ENCODE data around the gene MMP17. TPM values are rescaled to one million over a fixed set of nuclear protein-coding genes. Genes with fewer than 3 reads are reported as not detected.

The MMP17 gene
- total RNA-seq, 5 donors from 2014 or later (not counting 1 experiment from before 2014, with no cell fraction given) = 0.58 to 2.7 (median 1.2) TPM

- Histone ChIP-seq H3K4me1 (ENCODE audit: control insufficient read depth in 1 of 2, extremely low read depth in 1 of 2, insufficient read depth in 2 of 2, low read length in 2 of 2) (peaks cover 14 to 50% of the 10 kb centered on the region in 2 experiments), H3K36me3 (ENCODE audit: control insufficient read depth in 2 of 2, extremely low read depth in 1 of 2, insufficient read depth in 1 of 2, low read length in 1 of 2) (no peaks in the 10 kb centered on the region), H3K27me3 (replicated peaks in 1 of 2; ENCODE audit: control insufficient read depth in 2 of 2, extremely low read depth in 1 of 2, insufficient read depth in 2 of 2, low read length in 1 of 2) (no peaks in the 10 kb centered on the region), H3K4me3 (ENCODE audit: control insufficient read depth in 1 of 2, extremely low read depth in 1 of 2, low read length in 1 of 2) (no peak overlapping the region), H3K27ac (ENCODE audit: low read length) (no peak overlapping the region), H3K9me3 (no peaks in the 10 kb centered on the region)
- DNase-seq (no peak), ATAC-seq (replicated peaks in 1 of 4) (no peak)
- Mint-ChIP-seq H3K9me3 (no peaks in the 10 kb centered on the region), H3K36me3 (no peaks in the 10 kb centered on the region), H3K27ac (no peak overlapping the region), H3K4me3 (no peak overlapping the region), H3K4me1 (peaks cover 25 to 46% (median 41%) of the 10 kb centered on the region in 3 donors), H3K27me3 (no peaks in the 10 kb centered on the region)
- 97% methylated on average over 5 of the region's 6 CpGs for WGBS (ENCODE audit: insufficient coverage)
- ChIA-PET CTCF (no interaction called here), POLR2A (no interaction called here)
Observed at GRCh38 chr12:131900397-131900796, 72.2 kb downstream of the MMP17 start.

Other genes starting within 250 kb of the MMP17 start
- 100 to 1,000 TPM in 4 of 5 donors, 10 to 100 TPM in 1; 95.7 to 110 (median 106) TPM for gene SFSWAP, start 117.3 kb upstream of the MMP17 start, total RNA-seq
- 10 to 100 TPM; 53.3 to 89.6 (median 57.8) TPM for gene ULK1, start 66.2 kb downstream of the MMP17 start, total RNA-seq
- 10 to 100 TPM; 27.8 to 71.4 (median 66.5) TPM for gene PUS1, start 100.9 kb downstream of the MMP17 start, total RNA-seq
- 10 to 100 TPM; 75.7 to 84.3 (median 79.2) TPM for gene EP400, start 121.5 kb downstream of the MMP17 start, total RNA-seq

All from T-cell (primary cell).